Adipose tissue (tissue), 3 donors: ENCODE data around the gene SLC35C1. TPM values are rescaled to one million over a fixed set of nuclear protein-coding genes. Genes with fewer than 3 reads are reported as not detected.
"Not testable (repeated sequence)": the region's sequence is repeated elsewhere in the genome, so short reads cannot be mapped to it uniquely, and the experiment has no call there.

ENCODE experiments used
- H3K27ac ChIP-seq: one replicate; pipeline ENCODE4 v1.5.1; 2013; ENCODE audit warnings: low read depth, low read length
- WGBS, 3 donors: extraction: QIAGEN DNeasy Blood & Tissue Kit; methylation state at CpG; one replicate each; pipeline ENCODE4 v1.1.7; 2013; 5-methylcytosine and 5-hydroxymethylcytosine counted together
- polyA plus RNA-seq, 3 donors: library from polyadenylated mRNA; stranded (reverse); fragments of 200-250 nt; gene quantifications; one replicate each; pipeline ENCODE4 v1.2.3, GENCODE V29; 2013
- donor health status: healthy with polysubstance abuse.
- donor health status: Bipolar disorder and iron deficiency.
- donor health status: healthy.

SLC35C1 gene
- polyA plus RNA-seq, 3 donors, result 10.4 to 52.0 (median 15.4) TPM

DNA sequence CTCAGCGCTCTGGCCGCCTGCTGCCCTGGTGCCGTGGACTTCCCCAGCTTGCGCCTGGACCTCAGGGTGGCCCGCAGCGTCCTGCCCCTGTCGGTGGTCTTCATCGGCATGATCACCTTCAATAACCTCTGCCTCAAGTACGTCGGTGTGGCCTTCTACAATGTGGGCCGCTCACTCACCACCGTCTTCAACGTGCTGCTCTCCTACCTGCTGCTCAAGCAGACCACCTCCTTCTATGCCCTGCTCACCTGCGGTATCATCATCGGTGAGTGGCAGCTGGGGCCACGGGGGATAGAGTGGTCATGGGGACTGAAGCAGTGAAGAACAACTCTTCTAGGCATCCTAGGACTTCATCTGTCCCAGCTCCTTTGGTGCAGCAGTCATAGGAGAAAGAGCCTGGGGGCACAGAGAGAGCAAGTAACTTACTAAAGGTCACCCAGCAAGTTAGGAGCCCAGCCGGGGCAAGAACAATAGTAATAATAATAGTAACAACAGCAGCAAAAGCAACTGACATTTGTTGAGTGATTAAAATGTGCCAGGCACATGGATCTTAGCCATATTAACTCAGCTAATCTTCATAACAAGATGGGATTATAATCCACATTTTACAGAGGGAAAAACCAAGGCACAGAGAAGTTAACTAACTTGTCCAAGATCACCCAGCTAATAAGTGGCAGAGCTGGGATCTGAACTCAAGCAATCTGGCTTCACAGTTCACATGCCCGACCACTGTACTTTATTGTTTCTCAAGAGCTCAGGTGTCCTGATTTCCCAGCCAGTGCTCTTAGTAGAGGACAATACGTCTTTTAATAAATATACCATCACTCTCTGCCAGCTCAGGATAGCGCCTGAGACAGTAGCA, 1.4 kb downstream of the SLC35C1 start:
- 70 to 85% (median 82%) methylated on average over 20 of the region's 20 CpGs for WGBS, 3 donors
- H3K27ac ChIP-seq, result no peak overlapping the region

- no peak overlapping the region for H3K27ac ChIP-seq
- 71 to 79% (median 73%) methylated on average over 7 of the region's 7 CpGs for WGBS, 3 donors
Observed at GRCh38 chr11:45806937-45807791, 2.2 kb downstream of the SLC35C1 start.

DNA sequence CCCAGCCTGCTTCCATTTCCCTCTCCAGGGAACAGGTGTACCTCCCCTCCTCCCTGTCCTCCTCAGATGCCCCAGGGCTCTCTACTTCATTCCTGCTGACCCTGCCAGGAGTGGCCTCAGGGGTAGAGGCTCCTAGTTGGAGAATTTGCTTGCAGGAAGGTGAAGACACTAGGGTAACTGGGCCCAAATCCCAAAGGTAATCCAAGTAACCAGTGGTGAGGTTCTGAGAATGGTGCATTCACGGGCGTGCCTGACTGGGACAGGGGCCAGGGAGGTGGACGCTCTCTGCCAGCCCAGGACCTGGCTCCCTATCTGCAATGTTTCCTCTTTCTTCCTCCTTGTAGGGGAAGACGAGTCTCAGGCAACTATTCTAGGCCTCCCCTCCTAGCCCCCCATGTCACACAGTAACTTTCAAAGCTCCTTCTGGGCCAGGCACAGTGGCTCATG, 2.9 kb downstream of the SLC35C1 start:
- WGBS, 3 donors, result 44 to 61% (median 56%) methylated on average over 4 of the region's 4 CpGs
- no peak overlapping the region for H3K27ac ChIP-seq

DNA sequence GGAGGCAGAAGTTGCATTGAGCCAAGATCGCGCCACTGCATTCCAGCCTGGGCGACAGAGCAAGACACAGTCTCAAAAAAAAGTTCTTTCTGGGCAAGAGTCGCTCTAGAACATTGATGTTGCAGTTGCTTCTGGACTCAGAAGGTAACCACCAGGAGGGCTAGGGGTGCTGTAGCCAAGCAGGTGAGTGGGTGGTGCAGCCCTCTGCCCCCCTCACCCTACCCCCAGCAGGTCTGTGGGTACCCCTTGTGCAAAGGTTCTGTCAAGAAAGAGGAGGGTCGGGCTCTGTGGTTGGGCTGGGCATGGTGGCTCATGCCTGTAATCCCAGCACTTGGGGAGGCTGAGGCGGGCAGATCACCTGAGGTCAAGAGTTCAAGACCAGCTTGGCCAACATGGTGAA, 3.5 kb downstream of the SLC35C1 start:
- WGBS, 3 donors, result 97% methylated on average over 6 of the region's 6 CpGs
- not testable (repeated sequence) for H3K27ac ChIP-seq

- WGBS, 3 donors, result 64 to 80% (median 70%) methylated on average over 11 of the region's 11 CpGs
- H3K27ac ChIP-seq, result no peak overlapping the region
Observed at GRCh38 chr11:45809456-45810395, 4.8 kb downstream of the SLC35C1 start.

GRCh38 chr11:45810431-45811108, 5.6 kb downstream of the SLC35C1 start:
- WGBS, 3 donors, result 87 to 94% (median 89%) methylated on average over 23 of the region's 23 CpGs
- no peak overlapping the region for H3K27ac ChIP-seq

DNA sequence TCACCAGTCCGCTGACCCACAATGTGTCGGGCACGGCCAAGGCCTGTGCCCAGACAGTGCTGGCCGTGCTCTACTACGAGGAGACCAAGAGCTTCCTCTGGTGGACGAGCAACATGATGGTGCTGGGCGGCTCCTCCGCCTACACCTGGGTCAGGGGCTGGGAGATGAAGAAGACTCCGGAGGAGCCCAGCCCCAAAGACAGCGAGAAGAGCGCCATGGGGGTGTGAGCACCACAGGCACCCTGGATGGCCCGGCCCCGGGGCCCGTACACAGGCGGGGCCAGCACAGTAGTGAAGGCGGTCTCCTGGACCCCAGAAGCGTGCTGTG, 6.1 kb downstream of the SLC35C1 start:
- H3K27ac ChIP-seq, result no peak overlapping the region
- WGBS, 3 donors, result 92 to 96% (median 94%) methylated on average over 17 of the region's 17 CpGs

- WGBS, 3 donors, result 80 to 89% (median 86%) methylated on average over 8 of the region's 8 CpGs
- no peak overlapping the region for H3K27ac ChIP-seq
Observed at GRCh38 chr11:45811571-45812290, 6.8 kb downstream of the SLC35C1 start.

DNA sequence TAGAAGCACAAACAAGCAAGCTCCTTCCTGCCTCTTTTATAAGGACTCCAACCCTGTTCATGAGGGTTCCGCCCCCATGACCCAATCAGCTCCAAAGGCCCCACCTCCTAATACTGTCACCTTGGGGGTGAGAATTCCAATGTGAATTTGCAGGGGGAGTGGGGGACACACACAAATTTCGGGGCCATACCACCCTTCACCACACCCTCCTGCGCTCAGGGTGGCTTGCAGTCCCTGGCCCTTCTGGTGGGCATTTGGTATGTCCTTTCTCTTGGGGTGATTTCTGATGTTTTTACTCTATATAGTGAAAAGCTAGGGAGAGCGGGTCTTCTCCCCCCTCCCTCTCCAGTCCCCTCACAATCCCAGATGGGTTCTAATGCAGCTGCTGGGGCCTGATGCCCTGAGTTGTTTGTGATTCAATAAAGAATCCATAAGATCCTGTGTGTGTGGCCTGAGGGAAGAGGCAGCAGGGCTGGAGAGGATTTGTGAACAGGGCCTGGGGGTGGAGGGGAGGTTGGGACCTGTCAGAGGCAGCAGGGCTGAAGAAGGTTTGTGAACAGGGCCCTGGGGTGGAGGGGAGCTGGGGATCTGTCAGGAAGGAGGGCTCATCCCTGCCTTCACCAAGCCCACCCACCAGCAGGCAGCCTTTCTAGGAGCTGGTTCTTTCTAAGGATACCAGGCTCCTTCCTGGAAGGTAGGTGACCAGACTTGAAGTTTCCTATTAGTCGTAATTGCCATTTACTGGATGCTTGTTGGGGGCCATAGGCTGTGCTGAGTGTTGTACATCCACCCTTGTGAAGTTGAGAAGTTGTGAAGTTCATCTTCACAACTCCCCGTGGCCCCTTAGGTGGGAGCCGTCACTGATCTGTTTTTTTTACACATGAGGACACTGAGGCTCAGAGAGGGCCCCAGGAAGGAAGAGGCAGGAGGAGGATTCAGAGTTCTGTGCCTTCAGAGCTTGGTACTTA, 7.9 kb downstream of the SLC35C1 start:
- WGBS, 3 donors, result 76 to 85% (median 81%) methylated on average over 7 of the region's 7 CpGs
- no peak overlapping the region for H3K27ac ChIP-seq

DNA sequence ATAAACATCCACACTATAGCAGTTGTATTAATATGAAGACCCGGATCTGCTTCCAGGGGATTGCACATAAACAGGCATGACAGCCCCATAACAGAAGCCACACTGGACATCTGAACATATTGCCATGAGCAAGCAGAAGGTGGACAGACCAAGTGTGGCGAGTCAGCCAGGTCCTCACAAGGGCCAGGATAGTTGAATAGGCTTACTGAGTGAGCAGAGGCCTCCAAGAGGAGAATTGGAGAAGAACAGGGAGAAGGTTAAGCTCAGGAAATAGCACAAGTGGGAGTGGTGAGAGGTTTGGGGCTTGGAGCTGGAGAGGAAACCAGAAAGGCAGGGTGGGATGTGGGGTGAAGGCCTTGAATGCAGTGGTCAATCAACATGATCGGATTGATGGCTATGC, 10.8 kb downstream of the SLC35C1 start:
- WGBS, 3 donors, result 82 to 86% (median 83%) methylated on average over 3 of the region's 3 CpGs

DNA sequence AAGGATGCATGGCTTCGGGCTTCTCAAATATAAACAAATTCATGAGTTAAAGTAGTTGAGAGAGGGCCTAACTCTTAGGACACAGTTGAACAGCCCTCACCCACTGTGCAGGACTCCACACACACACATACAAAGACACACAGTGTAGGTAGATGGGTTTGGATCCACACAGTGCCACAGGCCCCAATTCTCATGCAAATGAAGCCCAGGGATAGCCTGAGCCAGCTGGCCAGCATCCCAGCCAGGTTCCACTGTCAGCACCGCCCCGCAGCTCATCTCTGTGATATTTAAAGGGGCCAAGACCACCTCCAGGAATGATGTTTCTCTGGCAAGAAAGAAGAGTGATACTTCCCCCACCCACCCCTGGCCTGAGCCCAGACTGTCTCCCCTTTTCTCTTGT, 11.7 kb downstream of the SLC35C1 start:
- WGBS, 3 donors, result 57 to 75% (median 62%) methylated on average over 3 of the region's 3 CpGs
- no peak overlapping the region for H3K27ac ChIP-seq

More for the DNA sequence above, 10.8 kb downstream of the SLC35C1 start:
- no peak overlapping the region for H3K27ac ChIP-seq

DNA sequence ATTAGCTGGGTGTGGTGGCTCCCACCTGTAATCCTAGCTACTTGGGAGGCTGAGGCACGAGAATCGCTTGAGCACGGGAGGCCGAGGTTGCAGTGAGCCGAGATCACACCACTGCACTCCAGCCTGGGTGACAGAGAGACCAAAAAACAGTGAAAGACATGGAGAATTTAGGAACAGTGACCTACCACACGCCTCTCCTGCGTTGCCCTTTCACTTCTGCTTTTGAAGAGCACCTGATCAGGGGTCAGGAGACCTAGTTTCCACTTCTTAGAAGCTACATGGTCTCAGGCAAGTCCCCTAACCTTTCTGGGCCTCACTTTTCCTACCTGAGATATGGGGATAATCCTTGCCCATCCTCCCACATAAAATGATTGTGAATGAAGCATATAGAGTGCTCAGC, 12.2 kb downstream of the SLC35C1 start:
- WGBS, 3 donors, result 91 to 96% (median 92%) methylated on average over 7 of the region's 7 CpGs
- H3K27ac ChIP-seq, result no peak overlapping the region

DNA sequence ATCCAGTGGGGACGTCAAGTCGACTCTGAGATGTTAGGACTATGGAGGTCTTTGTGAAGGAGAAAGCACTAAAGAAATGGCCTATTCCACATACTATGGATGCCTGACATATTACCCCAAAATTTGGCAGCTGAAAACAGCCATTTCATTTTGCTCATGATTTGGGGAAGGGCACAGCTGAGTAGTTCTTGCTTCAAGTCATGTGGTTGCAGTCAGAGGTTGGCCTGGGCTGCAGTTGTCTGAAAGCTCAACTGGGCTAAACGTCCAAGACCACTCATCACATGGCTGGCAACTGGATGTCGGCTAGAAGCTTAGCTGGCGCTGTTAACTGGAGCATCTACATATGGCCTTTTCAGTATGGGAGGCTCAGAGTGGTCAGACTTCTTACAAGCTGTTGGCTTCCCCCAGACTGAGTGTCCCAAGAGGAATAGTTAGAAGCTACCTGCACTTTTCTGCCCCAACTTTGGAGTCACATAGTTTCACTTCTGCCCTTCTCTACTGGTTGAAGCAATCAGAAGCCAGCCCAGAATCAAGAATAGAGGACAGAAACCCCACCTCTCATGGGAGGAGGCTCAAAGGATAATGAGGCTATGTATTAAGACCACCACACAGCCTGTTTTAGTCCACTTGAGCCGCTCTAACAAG, 14.1 kb downstream of the SLC35C1 start:
- 86 to 89% (median 88%) methylated on average over 6 of the region's 6 CpGs for WGBS, 3 donors
- no peak overlapping the region for H3K27ac ChIP-seq

DNA sequence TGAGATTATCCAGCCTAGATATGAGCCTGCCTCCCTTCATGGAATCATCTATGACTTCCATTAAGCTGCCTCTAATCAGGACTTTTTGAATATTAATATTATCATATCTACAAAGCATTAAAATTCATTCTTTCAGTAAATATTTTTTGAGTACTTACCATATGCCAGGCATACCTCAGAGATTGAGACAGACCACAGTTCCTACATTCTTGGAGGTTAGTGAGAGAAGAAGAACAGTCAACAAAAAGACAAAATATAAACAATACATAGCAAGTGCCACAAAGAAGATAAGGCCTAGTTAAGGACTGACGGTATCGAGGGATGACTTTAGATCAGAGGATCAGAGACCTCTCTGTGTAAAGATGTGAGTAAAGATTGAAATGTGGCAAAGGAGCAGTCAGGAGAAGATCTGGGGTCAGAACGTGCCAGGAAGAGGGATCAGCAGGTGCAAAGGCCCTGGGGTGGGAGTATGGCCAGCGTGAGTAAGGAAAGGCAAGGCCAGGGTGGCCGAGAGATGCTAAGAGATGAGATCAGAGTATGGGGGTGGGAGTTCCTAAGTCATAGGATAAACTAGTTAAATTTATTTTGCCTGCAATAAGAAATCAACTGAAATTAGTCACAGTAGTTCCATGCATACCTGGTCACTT, 15.4 kb downstream of the SLC35C1 start:
- 93 to 97% (median 95%) methylated on average over 5 of the region's 5 CpGs for WGBS, 3 donors
- no peak overlapping the region for H3K27ac ChIP-seq

- WGBS, 3 donors, result 41 to 45% (median 44%) methylated on average over 7 of the region's 7 CpGs
- not testable (repeated sequence) for H3K27ac ChIP-seq
Observed at GRCh38 chr11:45826492-45826891, 21.5 kb downstream of the SLC35C1 start.
